Endometrial microvascular endothelial cells (primary cell): ENCODE results near the gene SLC12A7. TPM values are rescaled to one million over a fixed set of nuclear protein-coding genes. Genes with fewer than 3 reads are reported as not detected.

ENCODE experiments used
- in situ Hi-C: cut with HindIII; loops from 2 replicates; pipeline ENCODE4 v1.10.0; 2017; ENCODE audit warnings: low sequenced_read_pairs, low pct_unique_long_range_greater_than_20kb; ENCODE audit errors: inconsistent ontology term
- total RNA-seq: library from RNA; depleted of rRNA; stranded (reverse); fragments of >200 nt; gene quantifications from one replicate; pipeline ENCODE4 v1.2.3, GENCODE V29; 2015; ENCODE audit errors: inconsistent ontology term

SLC12A7 gene
- total RNA-seq, 1 donor from 2014 or later, result 9.0 TPM

- in situ Hi-C loops, result no loop called here
Measured at GRCh38 chr5:1115123-1115815, 3.4 kb upstream of the SLC12A7 start.

- in situ Hi-C loops, result no loop called here
Measured at GRCh38 chr5:1113805-1114586, 2.1 kb upstream of the SLC12A7 start.

DNA sequence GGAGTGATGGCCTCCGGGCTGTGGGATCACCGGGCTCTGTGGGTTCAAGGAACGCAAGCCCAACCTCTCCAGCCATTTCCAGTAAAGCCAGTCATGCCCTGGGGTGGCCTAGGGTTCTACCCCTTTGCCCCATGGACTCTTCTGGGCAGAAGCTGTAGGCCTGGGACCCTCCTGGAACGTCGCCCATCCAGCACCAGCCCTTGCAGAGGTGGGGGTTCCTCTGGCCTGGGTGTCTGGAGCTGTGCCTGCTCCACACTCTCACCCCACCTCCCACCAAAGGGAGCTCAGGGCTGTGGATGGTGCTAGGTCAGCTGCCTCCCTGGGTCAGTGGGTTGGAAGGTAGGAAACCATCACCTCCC lies 1.4 kb upstream of the SLC12A7 start:
- in situ Hi-C loops, result no loop called here

DNA sequence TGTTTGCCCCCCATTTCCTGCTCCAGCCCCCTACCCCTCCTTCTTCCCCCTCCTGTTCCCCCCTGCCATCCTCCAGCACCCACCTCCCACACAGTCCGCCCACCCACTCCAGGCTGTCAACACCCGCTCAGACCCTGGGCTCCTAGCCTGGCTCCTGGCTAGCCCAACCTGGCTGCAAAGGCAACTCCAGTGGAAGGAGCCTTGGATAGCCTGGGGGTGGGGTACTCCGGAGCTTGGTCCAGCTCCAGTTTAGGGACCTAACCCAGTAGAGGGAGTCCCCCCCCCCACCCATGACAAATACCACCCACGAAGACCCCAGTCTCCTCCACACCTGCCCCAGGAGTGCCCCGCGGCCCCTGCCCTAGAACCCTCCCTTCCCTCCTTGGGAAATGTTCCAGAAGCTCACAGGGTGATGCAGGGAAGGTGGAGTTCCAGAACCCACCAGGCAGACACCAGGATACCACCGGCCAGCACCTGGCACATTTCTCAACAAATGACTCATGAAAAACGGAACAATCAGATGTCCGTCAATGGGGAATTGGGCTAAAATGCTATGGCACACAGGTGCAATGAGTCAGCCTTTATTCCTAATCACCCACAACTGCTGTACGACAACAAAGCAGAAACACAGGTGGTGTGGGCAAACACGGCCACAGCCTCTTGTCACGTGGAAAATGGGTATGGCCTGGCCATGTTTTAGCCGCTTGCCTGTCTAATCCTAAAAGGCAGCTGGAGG lies 901 bp upstream of the SLC12A7 start:
- in situ Hi-C loops, result no loop called here

GRCh38 chr5:1111241-1111726 lies 579 bp downstream of the SLC12A7 start:
- in situ Hi-C loops, result no loop called here

DNA sequence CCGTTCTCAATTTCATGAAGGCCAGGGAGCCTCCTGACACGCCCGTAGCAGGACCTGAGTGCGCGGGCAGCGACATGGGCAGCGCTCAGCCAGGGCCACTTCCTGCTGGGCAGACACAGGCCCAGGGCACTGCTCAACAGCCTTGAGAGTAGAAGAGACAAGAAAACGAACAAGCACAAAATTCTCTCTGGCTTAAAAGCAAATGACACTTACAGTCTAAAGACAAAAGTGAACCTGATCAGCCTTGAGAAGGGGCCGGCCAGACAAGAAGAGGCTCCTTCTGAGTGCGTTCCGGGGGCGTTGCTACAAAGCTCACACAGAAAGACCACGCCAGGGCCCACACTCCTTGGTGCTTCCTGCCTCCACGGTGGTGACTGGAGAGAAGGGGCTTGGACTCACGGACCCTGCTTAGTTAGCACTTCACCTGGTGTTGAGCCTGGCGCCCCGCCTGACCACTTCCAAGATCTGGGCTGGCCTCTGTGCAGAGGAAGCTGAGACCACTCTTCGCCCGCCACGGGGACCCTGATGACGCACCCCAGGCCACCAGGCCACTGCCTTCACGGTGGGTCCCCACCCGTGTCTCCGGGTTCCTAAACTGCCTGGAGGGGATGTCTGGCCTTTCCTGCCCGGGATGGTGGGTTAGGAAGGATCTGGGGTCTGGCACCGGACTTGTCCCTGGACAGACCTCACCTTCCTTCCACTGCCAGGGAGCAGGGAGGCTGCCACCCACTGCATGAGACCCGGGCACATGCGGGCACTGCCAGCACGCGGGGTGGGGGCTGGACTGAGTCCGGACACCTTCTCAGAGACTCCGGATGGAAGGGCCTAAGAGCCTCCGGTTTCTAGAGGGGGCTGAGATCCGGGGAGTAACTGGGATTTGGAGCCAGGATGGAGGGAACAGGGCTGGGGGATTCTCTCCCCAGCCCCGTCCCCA lies 1.3 kb downstream of the SLC12A7 start:
- in situ Hi-C loops, result no loop called here

- in situ Hi-C loops, result no loop called here
Measured at GRCh38 chr5:1109542-1110306, 2.1 kb downstream of the SLC12A7 start.

DNA sequence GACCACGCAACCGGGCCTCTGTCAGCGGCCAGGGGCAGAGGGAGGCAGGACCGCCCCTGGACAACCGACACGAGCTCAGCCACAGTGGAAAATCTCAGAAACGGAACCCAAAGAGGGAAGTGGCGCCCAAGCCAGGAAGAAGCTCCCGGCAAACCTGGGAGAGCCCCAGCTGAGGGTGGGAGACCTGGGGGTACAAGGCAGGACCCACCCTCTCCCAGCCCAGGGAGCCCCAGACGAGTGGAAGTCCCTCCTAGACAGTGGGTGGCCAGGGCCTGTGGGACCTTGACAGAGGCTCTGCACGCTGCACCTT lies 3.0 kb downstream of the SLC12A7 start:
- in situ Hi-C loops, result no loop called here

GRCh38 chr5:1108023-1108864 lies 3.6 kb downstream of the SLC12A7 start:
- in situ Hi-C loops, result no loop called here

DNA sequence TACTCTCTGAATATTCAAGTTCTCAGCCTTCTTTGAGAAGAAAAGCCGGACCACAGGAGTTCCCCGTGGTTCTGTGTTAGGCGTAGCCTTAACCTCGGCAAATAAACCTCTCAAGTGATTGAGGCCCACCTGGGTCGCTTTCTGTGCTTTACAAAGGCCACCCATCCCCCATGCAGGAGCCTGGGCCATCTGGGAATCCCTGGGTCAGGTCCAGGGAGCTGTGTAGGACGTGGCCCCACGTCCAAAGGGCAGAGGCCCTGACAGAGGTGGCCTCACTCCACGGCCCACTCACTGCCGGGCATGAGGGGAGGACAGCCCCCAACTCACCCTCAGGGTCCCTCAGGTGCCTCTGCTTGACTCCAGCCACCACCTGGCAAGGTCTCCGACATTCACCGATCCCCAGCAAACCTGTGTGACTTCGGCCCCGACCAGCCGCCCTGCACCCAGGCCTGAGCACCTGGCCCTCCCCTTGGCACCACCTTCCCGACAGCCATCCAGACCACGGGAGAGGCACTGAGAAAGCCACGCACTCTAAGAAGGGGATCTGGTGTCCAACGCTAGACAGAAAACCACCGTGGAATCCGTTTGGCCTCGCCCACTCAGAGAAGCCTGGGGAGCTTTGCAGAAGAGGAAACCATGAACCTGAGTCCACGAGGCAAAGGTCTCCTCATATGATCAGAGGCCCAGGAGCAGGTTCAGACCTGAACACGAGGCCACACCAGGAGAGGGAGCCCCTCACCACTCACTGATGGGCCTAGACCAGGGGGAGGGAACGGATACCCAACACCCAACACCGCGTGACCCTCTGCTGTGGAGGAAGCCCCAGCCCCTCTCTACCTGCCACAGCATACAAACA lies 4.5 kb downstream of the SLC12A7 start:
- in situ Hi-C loops, result no loop called here

- in situ Hi-C loops, result no loop called here
Measured at GRCh38 chr5:1106385-1107166, 5.3 kb downstream of the SLC12A7 start.

- in situ Hi-C loops, result no loop called here
Measured at GRCh38 chr5:1105350-1106265, 6.3 kb downstream of the SLC12A7 start.

DNA sequence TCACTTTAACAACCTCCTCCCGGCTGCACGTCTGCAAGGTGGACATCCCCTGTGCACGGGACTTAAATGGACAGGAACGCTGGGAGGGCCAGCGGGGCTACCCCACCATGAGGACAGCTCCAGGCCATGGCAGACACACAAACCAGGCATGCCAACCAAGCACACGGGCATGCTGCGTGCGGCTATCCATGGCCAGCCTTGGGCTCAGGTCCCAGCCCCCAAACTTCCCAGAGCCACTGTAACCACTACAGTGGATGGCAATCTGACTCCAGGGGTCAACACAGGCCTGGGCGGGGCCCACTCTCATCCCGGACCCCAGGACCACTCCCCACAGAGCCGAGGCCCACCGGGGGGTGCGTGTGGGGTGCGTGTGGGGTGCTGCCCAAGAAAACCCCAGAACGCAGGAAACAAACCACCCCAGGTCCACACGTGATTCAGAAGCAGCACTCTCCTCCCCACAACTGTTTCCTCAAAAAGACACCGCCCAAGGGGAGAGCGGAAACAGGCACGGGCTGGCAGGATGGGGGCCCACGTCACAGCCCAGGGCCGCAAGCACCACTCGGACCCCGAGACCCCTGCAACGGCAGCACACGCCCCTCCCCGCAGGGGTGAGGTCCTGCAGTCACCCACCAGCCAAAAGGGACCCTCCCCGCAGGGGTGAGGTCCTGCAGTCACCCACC lies 7.4 kb downstream of the SLC12A7 start:
- in situ Hi-C loops, result no loop called here
